Suprapubic skin (tissue), 3 donors: ENCODE results near the gene KCNH8.

ENCODE experiments used
- EP300 ChIP-seq: sonication (generic); formaldehyde crosslinking; IDR thresholded peaks from one replicate; pipeline ENCODE4 v1.6.1; 2017; ENCODE audit warnings: antibody characterized with exemption
- POLR2A ChIP-seq, 2 donors: fragments of 450-650 bp; IDR thresholded peaks; one replicate each; pipeline ENCODE4 v1.6.1; 2017; ENCODE audit warnings: antibody characterized with exemption in 2 of 2, mild to moderate bottlenecking in 2 of 2, moderate library complexity in 2 of 2
- TF ChIP-seq, protein P1 (sequence below), 2 donors: fragments of 200-600 bp in 1 of 2; fragments of 450-650 bp in 1 of 2; sonication (generic) in 1 of 2; IDR thresholded peaks; one replicate each; pipeline ENCODE4 v1.5.1; 2016 to 2019; ENCODE audit warnings: antibody characterized with exemption in 2 of 2, mild to moderate bottlenecking in 1 of 2, moderate library complexity in 1 of 2

DNA sequence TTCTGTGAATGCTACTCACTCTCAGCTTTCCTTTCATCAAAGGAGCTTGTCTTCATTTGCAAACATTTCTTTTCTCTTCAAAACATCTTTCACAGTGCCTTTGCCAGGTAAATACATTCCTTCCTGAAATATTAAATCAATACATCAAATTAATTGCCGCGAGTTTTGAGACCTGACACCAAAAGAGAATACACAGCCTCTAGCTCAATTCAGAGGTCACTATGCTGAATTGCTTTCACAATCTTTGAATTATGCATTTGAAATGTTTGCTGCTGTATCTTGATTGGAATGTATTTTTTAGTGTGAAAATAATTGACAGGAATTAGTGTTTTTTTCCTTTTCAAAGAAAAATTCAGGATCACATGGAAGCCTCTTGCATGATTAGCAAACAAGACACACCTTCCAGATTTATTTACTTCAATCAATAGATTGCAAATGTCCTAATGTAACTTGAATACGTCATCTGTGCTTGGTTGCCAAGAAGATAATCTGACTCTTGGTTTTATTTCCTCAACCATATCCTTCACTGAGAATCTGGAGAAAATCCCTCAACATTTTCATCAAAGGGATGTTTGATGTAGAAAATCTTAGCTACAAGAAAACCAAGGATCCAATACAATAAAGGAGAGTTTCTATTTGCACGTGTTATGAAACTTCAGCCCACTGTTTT lies 83.6 kb downstream of the KCNH8 start:
- no peak for TF ChIP-seq POLR2A (IDR thresholded peaks at IDR 0.05)
- TF ChIP-seq, protein P1, sequence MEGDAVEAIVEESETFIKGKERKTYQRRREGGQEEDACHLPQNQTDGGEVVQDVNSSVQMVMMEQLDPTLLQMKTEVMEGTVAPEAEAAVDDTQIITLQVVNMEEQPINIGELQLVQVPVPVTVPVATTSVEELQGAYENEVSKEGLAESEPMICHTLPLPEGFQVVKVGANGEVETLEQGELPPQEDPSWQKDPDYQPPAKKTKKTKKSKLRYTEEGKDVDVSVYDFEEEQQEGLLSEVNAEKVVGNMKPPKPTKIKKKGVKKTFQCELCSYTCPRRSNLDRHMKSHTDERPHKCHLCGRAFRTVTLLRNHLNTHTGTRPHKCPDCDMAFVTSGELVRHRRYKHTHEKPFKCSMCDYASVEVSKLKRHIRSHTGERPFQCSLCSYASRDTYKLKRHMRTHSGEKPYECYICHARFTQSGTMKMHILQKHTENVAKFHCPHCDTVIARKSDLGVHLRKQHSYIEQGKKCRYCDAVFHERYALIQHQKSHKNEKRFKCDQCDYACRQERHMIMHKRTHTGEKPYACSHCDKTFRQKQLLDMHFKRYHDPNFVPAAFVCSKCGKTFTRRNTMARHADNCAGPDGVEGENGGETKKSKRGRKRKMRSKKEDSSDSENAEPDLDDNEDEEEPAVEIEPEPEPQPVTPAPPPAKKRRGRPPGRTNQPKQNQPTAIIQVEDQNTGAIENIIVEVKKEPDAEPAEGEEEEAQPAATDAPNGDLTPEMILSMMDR (IDR thresholded peaks at IDR 0.05) = no peak
- TF ChIP-seq EP300 = no peak
